AG09309 (cell line): ENCODE data around the gene MAP4K4.

Experiments
- DNase-seq: peaks from one replicate; pipeline ENCODE4 v3.0.0-alpha.2; 2010; ENCODE audit warnings: low read depth
- H3K4me3 ChIP-seq: 2 replicates; pipeline ENCODE4 v1.5.1; 2011; ENCODE audit warnings: mild to moderate bottlenecking, low read depth, low read length, moderate library complexity; ENCODE audit not compliant: control insufficient read depth
- CTCF ChIP-seq: IDR thresholded peaks from 2 replicates; pipeline ENCODE4 v1.5.1; 2011; ENCODE audit warnings: mild to moderate bottlenecking, low read depth, low read length, inconsistent platforms; ENCODE audit not compliant: insufficient read depth, control insufficient read depth; ENCODE audit errors: missing control alignments

Gene MAP4K4

GRCh38 chr2:101718993-101719571, 21.6 kb downstream of the MAP4K4 start:
- no peak for DNase-seq
- no peak for TF ChIP-seq CTCF
- no peak overlapping the region for H3K4me3 ChIP-seq

DNA sequence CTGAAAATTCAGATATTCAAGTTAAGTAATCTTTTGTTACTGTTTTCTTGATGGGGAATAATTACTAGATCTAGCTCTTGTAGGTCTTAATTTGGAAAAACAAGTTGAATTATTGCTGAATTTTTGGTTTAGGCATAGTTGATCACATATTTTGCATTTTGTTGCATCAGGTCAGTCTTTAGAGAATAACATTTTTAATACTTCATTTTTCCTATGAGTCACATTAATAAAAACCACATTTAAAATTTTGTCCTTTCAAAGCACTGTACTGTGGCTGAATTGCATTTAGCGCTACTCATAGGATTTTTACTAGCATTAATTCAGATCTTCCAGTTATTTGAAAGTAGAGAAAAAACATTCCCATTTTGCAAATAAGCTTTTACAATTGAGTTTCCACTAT, 23.2 kb downstream of the MAP4K4 start:
- no peak for TF ChIP-seq CTCF
- no peak for DNase-seq
- no peak overlapping the region for H3K4me3 ChIP-seq

DNA sequence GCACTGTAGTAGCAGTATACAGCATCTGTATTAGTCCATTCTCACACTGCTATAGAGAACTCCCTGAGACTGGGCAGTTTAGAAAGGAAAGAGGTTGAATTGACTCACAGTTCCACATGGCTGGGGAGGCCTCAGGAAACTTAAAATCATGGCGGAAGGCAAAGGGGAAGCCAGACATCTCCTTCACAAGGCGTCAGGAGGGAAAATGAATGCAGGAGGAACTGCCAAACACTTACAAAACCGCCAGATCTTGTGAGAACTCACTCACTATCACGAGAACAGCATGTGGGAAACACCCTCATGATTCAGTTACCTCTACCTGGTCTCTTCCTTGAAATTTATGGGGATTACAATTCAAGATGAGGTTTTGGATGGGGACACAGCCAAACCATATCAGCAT, 25.4 kb downstream of the MAP4K4 start:
- H3K4me3 ChIP-seq, result no peak overlapping the region
- TF ChIP-seq CTCF, result no peak
- DNase-seq, result no peak

DNA sequence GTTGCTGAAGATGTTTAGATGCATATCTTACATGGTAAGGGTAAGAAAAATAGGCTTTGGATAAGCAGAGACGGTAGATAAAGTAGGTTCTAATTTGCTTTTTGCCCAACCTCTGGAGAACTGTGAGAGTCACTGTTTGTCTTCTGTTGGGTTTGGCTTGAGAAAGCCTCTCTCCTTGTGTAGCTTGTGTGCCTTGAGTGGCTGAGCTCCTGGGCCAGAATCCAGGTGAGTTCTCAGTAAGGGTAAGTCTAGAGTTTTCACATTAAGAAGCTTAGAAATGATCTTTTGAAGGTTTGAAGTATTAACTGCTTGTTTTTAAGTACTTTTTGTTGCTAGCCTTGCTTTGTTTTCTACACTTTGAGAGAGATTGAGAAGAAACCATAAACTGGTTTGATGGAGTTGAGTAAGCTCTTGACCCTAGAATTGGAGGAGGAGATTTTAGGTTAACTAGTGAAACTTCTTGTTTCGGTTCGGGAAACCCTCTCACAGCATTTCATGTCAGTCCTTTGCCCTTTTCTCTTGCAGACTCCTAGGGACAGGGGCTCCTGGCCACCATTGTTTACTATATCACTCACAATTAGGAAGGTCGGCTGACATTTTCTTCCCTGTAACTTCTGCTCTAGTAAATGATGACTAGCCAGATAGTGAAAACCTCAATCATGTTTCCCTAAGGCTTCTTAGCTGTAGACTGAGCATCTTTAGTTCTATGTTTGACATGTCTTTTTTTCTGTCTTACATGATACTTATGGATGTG, 26.0 kb downstream of the MAP4K4 start:
- H3K4me3 ChIP-seq, result no peak overlapping the region
- no peak for DNase-seq
- TF ChIP-seq CTCF, result no peak

GRCh38 chr2:101724125-101724474, 26.6 kb downstream of the MAP4K4 start:
- no peak overlapping the region for H3K4me3 ChIP-seq
- no peak for DNase-seq
- no peak for TF ChIP-seq CTCF

GRCh38 chr2:101725038-101725437, 27.5 kb downstream of the MAP4K4 start:
- no peak for DNase-seq
- TF ChIP-seq CTCF, result no peak
- no peak overlapping the region for H3K4me3 ChIP-seq
